GM10248 (cell line): ENCODE data around the gene CARD9.

Experiments used
- CTCF ChIA-PET: fragments of 300-600 bp; sonication (Branson Sonifier 250); formaldehyde crosslinking; extraction: SDS; loops from one replicate; lab custom pipeline; 2021; ENCODE audit warnings: antibody characterized with exemption; lab: Yijun Ruan, JAX
- POLR2A ChIA-PET: fragments of 350-650 bp; sonication (Branson Sonifier 250); formaldehyde crosslinking; extraction: SDS; loops from one replicate; lab custom pipeline; 2020; ENCODE audit warnings: antibody characterized with exemption; lab: Yijun Ruan, JAX
- DNase-seq: peaks from one replicate; pipeline ENCODE4 v3.0.0; 2012; ENCODE audit errors: extremely low spot score
- CTCF ChIP-seq: IDR thresholded peaks from 2 replicates; pipeline ENCODE4 v1.5.1; 2012; ENCODE audit warnings: mild to moderate bottlenecking, low read depth; ENCODE audit errors: extremely low read depth, missing control alignments, control extremely low read depth

Gene CARD9

GRCh38 chr9:136347472-136348256 is 25.8 kb downstream of the CARD9 start:
- ChIA-PET CTCF (interaction anchor here (2.7 kb wide), 1 partner anchor 15 kb away, joined by 14 read pairs; the partner anchor contains the start of gene DNLZ), POLR2A (no interaction called here)
- no peak for DNase-seq
- no peak for TF ChIP-seq CTCF

- ChIA-PET CTCF (interaction anchor here (2.7 kb wide), 1 partner anchor 16 kb away, joined by 14 read pairs; the partner anchor contains the start of gene DNLZ), POLR2A (no interaction called here)
Observed at GRCh38 chr9:136346927-136347465, 26.5 kb downstream of the CARD9 start.

GRCh38 chr9:136346157-136346481 is 27.4 kb downstream of the CARD9 start:
- no peak for TF ChIP-seq CTCF
- ChIA-PET POLR2A (no interaction called here), CTCF (interaction anchor here (2.7 kb wide), 1 partner anchor 17 kb away, joined by 14 read pairs; the partner anchor contains the start of gene DNLZ)
- DNase-seq, result no peak

More at GRCh38 chr9:136346927-136347465, 26.5 kb downstream of the CARD9 start:
- TF ChIP-seq CTCF, result no peak
- DNase-seq, result no peak

- TF ChIP-seq CTCF, result no peak
- DNase-seq, result no peak
- ChIA-PET POLR2A (no interaction called here), CTCF (interaction anchor here (1.3 to 2.7 kb wide), 2 partner anchors 18 to 284 kb away, joined by 3 to 14 read pairs; partner anchors contain the start of gene DNLZ)
Observed at GRCh38 chr9:136345281-136346156, 27.9 kb downstream of the CARD9 start.

GRCh38 chr9:136344544-136345280 is 28.8 kb downstream of the CARD9 start:
- ChIA-PET POLR2A (no interaction called here), CTCF (interaction anchor here (1.3 kb wide), 1 partner anchor 285 kb away, joined by 3 read pairs; no protein-coding TSS in a partner anchor)
- no peak for TF ChIP-seq CTCF
- DNase-seq, result no peak
